Measurements from ENCODE around the gene DIAPH3. TPM values are rescaled to one million over a fixed set of nuclear protein-coding genes. Genes with fewer than 3 reads are reported as not detected.

The DIAPH3 gene
- total RNA-seq, 1 donor from 2014 or later, result 11.4 TPM

DNA sequence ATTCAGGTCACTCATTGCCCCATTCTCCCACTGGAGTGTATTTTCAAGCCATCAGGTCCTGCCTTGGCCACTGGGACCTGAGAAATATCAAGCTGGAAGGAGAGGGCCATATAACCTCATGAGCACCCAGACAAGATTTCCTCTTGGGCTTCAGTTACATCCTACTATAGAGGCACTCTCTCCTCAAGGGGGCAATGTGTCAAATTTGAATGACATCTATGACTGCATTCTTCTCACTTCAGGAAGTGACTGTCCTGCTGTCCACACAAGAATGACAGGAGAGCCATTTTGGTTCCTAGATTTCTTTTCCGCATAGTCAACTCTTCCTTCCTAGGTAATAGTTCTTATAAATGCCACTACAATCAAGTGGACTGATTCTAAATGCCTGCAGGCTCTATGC is 416.2 kb downstream of the DIAPH3 start:
- H3K36me3 Mint-ChIP-seq (ENCODE audit: insufficient read depth), result no peaks in the 10 kb centered on the region
- no peaks in the 10 kb centered on the region for H3K27me3 Mint-ChIP-seq
- H3K9me3 Mint-ChIP-seq (ENCODE audit: low read depth), result no peaks in the 10 kb centered on the region
- H3K27ac Mint-ChIP-seq, result no peak overlapping the region
- no peak for TF ChIP-seq CTCF (IDR thresholded peaks at IDR 0.05; ENCODE audit: unreplicated experiment)
- peaks cover 35% of the 10 kb centered on the region for H3K4me1 Mint-ChIP-seq (ENCODE audit: low read depth)
- H3K4me3 Mint-ChIP-seq (ENCODE audit: low read depth), result no peak overlapping the region
- DNase-seq (ENCODE audit: low spot score, unreplicated experiment), result no peak

- H3K36me3 Mint-ChIP-seq (ENCODE audit: insufficient read depth), result no peaks in the 10 kb centered on the region
Measured at GRCh38 chr13:59746291-59746962, 417.3 kb downstream of the DIAPH3 start.

GRCh38 chr13:59745392-59745788 is 418.3 kb downstream of the DIAPH3 start:
- no peak overlapping the region for H3K4me3 Mint-ChIP-seq (ENCODE audit: low read depth)
- no peak for TF ChIP-seq CTCF (IDR thresholded peaks at IDR 0.05; ENCODE audit: unreplicated experiment)

More at GRCh38 chr13:59746291-59746962, 417.3 kb downstream of the DIAPH3 start:
- DNase-seq (ENCODE audit: low spot score, unreplicated experiment), result no peak
- no peak for TF ChIP-seq CTCF (IDR thresholded peaks at IDR 0.05; ENCODE audit: unreplicated experiment)
- H3K27ac Mint-ChIP-seq, result no peak overlapping the region
- no peaks in the 10 kb centered on the region for H3K27me3 Mint-ChIP-seq
- no peak overlapping the region for H3K4me3 Mint-ChIP-seq (ENCODE audit: low read depth)
- H3K9me3 Mint-ChIP-seq (ENCODE audit: low read depth), result no peaks in the 10 kb centered on the region
- peaks cover 31% of the 10 kb centered on the region for H3K4me1 Mint-ChIP-seq (ENCODE audit: low read depth)

DNA sequence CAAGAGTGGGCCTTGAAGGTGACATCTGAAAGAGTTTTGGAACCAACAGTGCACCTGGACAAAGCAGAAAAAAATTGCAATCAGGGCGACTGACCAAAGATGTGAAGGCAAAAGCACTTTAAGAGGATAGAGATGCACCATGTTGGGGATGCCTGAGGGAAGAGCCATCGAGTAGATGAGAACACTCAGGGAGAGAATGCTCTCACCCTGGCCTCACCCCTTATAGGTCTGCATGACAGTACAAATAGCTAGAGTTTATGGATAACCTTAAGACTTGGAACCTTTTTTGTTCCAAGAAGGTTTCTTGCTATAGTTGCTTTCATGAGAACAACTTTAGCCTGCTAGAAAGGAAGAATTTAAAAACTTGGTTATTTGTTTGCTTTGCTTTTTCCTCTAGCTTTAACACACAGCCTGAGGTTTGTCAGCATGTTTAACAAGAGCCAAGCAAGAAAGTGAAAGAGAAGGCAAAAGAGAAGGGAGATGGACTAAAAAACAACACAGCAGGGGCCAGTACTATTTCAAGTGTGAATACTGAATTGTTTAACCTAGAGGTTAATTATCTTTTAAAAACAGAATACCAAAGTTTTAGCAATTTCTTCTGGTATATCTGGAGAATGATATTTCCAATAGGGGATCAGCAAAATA is 418.9 kb downstream of the DIAPH3 start:
- no peak for DNase-seq (ENCODE audit: low spot score, unreplicated experiment)
- H3K9me3 Mint-ChIP-seq (ENCODE audit: low read depth), result no peaks in the 10 kb centered on the region
- H3K27me3 Mint-ChIP-seq, result no peaks in the 10 kb centered on the region
- TF ChIP-seq CTCF (IDR thresholded peaks at IDR 0.05; ENCODE audit: unreplicated experiment), result no peak
- H3K4me3 Mint-ChIP-seq (ENCODE audit: low read depth), result no peak overlapping the region
- no peaks in the 10 kb centered on the region for H3K36me3 Mint-ChIP-seq (ENCODE audit: insufficient read depth)
- peaks cover 20% of the 10 kb centered on the region for H3K4me1 Mint-ChIP-seq (ENCODE audit: low read depth)
- H3K27ac Mint-ChIP-seq, result peak overlapping the region; percentile 51

More at GRCh38 chr13:59745392-59745788, 418.3 kb downstream of the DIAPH3 start:
- DNase-seq (ENCODE audit: low spot score, unreplicated experiment), result no peak
- Mint-ChIP-seq H3K9me3 (ENCODE audit: low read depth) (no peaks in the 10 kb centered on the region), H3K36me3 (ENCODE audit: insufficient read depth) (no peaks in the 10 kb centered on the region), H3K4me1 (ENCODE audit: low read depth) (peaks cover 24% of the 10 kb centered on the region), H3K27me3 (no peaks in the 10 kb centered on the region), H3K27ac (peak overlapping the region; percentile 51)

DNA sequence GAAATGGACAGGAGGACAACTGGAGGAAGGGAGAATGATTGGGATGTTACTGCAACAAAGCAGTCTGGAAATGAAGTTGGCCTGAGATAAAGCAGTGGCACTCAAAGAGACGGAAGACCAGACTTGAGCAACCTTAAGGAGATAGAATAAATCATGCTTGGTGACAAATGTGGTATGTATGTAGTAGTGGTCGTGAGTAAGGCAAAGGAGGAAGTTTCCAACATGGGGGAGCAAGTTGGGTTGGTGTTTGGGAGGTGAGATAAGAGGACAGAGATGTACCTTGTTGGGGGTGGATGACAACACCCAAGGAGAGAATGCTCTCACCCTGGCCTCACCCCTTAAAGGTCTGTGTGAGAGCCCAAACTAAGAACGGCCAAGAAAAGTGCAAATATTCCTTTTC is 420.5 kb downstream of the DIAPH3 start:
- H3K9me3 Mint-ChIP-seq (ENCODE audit: low read depth), result no peaks in the 10 kb centered on the region
- no peaks in the 10 kb centered on the region for H3K36me3 Mint-ChIP-seq (ENCODE audit: insufficient read depth)
- peaks cover 14% of the 10 kb centered on the region for H3K4me1 Mint-ChIP-seq (ENCODE audit: low read depth)
- no peak for TF ChIP-seq CTCF (IDR thresholded peaks at IDR 0.05; ENCODE audit: unreplicated experiment)
- H3K27me3 Mint-ChIP-seq, result no peaks in the 10 kb centered on the region
- no peak overlapping the region for H3K27ac Mint-ChIP-seq
- H3K4me3 Mint-ChIP-seq (ENCODE audit: low read depth), result no peak overlapping the region
- DNase-seq (ENCODE audit: low spot score, unreplicated experiment), result no peak

Measured in progenitor cell of endocrine pancreas (in vitro differentiated cells).